DND-41 (cell line): ENCODE results near the gene GORASP2.

Experiments
- EZH2 ChIP-seq: IDR thresholded peaks from 3 replicates; pipeline ENCODE4 v1.6.1; 2012; ENCODE audit warnings: borderline replicate concordance, low read depth, mild to moderate bottlenecking, moderate library complexity, low read length, inconsistent platforms; ENCODE audit not compliant: severe bottlenecking
- TF ChIP-seq, protein P1 (sequence below): IDR thresholded peaks from 2 replicates; pipeline ENCODE4 v1.5.1; 2012; ENCODE audit warnings: borderline replicate concordance, low read length, moderate library complexity, mild to moderate bottlenecking; ENCODE audit not compliant: poor library complexity, severe bottlenecking; ENCODE audit errors: extremely low read depth

DNA sequence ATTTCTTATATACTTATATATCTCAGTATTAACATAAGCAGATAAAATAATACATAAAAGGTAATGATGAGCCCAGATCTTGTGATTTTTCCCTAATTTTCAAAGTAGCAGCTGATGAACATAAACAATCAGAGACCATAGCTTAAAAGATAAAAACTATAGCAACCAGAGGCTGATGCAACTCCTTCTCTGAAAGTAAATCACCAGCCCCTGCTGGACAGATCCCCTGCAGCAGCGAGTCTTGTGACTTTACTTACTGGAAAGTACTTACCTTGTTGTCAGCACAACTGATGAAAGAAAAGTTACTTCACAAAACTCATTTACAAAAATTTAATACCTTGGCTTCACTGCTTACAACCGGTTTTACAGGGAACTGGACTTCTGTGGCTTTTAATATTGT is 67.3 kb downstream of the GORASP2 start:
- TF ChIP-seq EZH2: no peak
- TF ChIP-seq, protein P1, sequence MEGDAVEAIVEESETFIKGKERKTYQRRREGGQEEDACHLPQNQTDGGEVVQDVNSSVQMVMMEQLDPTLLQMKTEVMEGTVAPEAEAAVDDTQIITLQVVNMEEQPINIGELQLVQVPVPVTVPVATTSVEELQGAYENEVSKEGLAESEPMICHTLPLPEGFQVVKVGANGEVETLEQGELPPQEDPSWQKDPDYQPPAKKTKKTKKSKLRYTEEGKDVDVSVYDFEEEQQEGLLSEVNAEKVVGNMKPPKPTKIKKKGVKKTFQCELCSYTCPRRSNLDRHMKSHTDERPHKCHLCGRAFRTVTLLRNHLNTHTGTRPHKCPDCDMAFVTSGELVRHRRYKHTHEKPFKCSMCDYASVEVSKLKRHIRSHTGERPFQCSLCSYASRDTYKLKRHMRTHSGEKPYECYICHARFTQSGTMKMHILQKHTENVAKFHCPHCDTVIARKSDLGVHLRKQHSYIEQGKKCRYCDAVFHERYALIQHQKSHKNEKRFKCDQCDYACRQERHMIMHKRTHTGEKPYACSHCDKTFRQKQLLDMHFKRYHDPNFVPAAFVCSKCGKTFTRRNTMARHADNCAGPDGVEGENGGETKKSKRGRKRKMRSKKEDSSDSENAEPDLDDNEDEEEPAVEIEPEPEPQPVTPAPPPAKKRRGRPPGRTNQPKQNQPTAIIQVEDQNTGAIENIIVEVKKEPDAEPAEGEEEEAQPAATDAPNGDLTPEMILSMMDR: no peak
